NT2/D1 (cell line): ENCODE data around the gene ACP1.

Source experiments
- YY1 ChIP-seq: IDR thresholded peaks from 2 replicates; pipeline ENCODE4 v1.6.1; 2011; ENCODE audit not compliant: insufficient read length, insufficient read depth
- ZNF274 ChIP-seq: IDR thresholded peaks from 2 replicates; pipeline ENCODE4 v1.6.1; 2011; ENCODE audit warnings: mild to moderate bottlenecking, low read depth, low read length

- no peak for TF ChIP-seq ZNF274
- peak; percentile 68 for TF ChIP-seq YY1
These were observed at the start of gene ACP1 for GRCh38 chr2:264493-265468.
